ENCODE results near the gene MATN1.
A peak's percentile ranks its signal among the peaks of the same experiment; 100 is the strongest.

The MATN1 gene

GRCh38 chr1:30744060-30744756 is 20.8 kb upstream of the MATN1 start:
- no peak for DNase-seq

DNA sequence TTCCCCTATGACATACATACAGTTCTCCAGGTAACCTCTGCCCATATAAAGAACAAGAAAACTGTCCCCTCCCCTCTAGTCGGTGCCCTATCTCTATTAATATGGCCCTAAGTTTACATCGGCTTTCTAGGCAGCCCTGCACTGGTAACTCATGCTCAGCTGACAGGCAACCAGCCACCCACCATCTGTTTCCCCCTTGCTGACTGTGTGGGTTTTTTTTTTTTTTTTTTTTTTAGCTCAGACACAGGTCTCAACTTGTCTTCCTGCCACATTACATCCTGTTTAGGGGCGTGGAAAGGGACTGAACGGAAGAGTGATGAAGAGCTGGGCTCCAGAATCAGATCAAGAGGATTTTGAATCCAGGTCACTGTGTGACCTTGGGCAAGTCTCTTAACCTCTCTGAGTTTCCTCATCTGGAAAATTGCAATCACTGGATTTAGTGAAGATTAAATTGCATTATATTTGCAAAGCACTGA is 20.2 kb upstream of the MATN1 start:
- DNase-seq: peak; percentile 64

- DNase-seq: no peak
Observed at GRCh38 chr1:30742963-30743559, 19.7 kb upstream of the MATN1 start.

- DNase-seq: no peak
Observed at GRCh38 chr1:30742300-30742962, 19.0 kb upstream of the MATN1 start.

DNA sequence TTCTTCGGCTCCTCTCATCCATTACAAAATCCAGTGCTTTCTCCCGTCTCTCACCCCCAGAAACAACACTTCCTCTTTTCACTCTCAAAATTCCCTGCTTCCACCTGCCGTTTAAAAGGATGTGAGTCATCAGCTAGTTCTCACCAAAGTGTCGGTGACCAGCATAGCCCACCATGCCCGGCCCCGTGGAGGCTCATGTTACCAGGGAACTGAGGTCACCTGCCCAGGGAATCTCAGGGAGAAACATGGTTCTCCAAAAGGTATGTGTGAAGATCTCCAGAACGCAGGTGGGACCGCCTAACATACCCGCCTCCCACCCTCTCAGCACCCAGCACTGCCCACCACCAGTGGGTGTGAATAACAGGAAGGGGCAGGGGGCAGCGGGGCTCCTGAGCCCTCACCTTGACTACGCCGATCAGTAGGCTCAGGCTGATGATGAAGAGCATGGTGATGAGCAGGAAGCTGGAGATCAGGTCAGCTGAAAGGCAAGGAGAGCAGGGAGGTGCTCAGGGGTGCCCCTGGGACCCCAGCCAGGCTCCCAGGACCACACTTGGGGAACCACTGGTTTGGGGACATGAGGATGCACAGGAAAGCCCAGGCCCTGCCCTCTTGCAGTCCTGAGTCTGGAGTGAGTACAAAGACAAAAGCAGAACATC is 18.0 kb upstream of the MATN1 start:
- DNase-seq: no peak

- no peak for DNase-seq
Observed at GRCh38 chr1:30740251-30741238, 17.2 kb upstream of the MATN1 start.

DNA sequence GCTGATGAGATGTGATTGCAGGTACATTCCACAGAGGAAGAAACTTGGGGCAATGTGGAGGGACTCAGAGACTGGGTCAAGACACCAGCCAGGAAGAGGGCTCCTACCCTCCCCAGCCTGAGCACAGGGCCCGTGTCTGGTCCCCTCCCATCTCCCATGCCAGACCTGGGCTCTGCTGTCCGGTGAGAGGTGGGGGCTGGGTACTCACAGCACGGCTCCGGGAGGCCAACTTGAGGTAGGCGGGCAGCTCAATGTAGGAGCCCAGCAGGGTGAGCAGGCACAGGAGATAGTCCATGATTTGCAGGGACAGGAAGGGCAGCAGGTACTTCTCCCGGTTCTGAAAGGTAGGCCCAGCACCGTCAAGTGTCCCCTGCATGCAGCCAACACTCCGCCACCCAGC is 16.2 kb upstream of the MATN1 start:
- DNase-seq: no peak

DNA sequence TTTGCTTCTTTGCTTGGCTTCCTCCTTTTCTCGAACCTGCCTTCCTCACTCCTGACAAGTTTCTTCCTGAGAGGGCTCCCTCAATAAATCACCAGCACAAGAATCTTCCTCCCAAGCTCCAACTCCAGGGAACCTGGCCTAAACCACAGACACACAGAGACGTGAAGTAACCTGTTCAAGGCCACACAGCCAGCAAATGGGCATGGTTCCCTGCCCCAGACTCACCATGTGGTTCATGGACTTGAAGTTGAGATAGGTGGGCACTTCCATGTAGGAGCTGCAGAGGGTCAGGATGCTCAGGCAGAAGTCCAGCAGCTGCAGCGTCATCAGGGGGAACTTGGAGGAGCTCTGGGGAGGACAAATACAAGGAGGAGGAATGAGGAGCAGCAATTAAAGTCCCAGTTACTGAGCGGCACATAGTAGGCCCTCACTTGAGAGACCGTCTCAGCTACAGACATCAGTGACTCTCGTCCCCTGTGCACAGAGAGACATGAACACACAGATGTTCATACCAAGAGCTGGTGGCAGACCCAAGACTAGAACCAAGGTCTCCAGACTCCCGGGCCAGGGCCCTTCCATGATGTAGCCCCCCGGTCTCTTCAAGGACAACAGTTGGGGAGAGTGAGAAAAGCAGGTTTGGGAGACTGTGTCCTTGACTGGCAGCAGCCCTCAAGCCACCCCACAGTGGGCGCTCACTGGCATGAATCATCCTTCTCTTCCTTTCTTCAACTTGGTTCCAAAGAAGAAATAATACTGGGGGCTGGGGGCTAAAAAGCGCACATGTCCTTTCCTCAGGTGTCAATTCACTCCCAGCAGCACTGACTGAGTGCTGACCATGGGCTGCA is 15.6 kb upstream of the MATN1 start:
- DNase-seq: no peak

DNA sequence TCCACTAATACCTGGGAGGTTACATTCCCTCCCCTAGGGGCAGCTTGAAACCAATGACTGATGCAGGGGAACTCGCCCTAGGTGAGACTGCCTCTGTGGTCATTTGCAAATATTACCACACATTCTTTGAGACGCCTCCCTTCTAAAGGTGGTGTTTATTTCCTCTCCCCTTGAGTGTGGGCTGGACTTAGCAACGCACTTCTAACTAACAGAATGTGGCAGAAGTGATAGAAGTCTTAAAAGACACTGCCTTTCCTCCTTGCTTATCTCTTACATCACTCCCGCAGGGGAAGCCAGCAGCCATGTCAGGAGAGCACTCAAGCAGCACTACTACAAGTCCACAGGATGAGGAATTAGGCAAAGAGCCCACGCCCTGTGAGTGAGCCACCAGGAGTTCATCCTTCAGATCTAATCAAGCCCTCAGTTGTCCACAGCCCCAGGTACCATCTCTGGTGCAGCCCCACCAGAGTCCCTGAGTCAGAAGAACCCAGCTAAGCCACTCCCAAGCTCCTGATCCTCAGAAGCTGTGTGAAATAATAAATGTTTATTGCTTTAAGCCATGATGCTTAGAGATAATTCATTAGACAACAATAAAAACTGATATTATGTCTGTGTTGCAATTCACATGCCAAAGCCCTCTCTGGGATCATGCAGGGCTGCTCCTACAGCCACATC is 14.8 kb upstream of the MATN1 start:
- no peak for DNase-seq

- DNase-seq: no peak
Observed at GRCh38 chr1:30737357-30738039, 14.1 kb upstream of the MATN1 start.

- no peak for DNase-seq
Observed at GRCh38 chr1:30735668-30736498, 12.5 kb upstream of the MATN1 start.

GRCh38 chr1:30735124-30735523 is 11.7 kb upstream of the MATN1 start:
- DNase-seq: no peak

DNA sequence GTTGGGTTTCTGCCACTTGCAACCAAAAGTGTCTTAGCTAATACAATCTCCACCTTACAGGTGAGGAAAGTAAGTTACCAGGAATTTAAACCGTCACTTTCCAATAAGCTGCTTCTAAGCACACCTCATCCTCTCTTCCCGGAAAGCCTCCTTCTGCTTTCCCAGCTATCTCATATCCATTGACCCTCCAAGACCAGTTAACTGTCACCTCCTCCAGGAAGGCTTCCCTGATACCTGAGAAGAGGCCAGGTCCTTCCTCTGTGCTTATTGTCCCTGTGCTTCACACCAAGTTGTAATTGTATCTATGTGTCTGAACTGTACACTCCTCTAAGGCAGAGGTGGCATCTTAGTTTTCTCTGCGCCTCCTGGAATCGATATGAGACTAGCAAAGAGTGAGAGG is 11.2 kb upstream of the MATN1 start:
- DNase-seq: no peak

DNA sequence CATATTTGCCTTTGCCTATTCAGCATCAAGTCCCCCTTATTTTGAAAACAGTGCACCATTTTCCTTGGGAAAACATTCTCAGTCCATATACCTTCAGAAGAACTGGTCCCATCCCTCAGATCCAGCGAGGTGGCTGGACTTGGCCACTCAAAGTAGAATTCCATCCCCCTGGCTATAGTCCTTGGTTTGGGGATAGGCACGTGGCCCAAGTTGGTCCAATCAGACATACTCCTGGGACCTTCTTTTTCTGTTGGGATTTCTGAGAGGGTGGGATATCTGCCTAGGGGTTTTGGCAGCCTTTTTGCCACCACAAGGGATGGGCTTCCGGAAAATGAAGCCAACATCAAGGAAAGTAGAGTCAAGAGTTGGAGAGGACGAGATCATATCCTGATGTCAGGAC is 10.7 kb upstream of the MATN1 start:
- DNase-seq: no peak

GRCh38 chr1:30733493-30733892 is 10.1 kb upstream of the MATN1 start:
- DNase-seq: no peak

DNA sequence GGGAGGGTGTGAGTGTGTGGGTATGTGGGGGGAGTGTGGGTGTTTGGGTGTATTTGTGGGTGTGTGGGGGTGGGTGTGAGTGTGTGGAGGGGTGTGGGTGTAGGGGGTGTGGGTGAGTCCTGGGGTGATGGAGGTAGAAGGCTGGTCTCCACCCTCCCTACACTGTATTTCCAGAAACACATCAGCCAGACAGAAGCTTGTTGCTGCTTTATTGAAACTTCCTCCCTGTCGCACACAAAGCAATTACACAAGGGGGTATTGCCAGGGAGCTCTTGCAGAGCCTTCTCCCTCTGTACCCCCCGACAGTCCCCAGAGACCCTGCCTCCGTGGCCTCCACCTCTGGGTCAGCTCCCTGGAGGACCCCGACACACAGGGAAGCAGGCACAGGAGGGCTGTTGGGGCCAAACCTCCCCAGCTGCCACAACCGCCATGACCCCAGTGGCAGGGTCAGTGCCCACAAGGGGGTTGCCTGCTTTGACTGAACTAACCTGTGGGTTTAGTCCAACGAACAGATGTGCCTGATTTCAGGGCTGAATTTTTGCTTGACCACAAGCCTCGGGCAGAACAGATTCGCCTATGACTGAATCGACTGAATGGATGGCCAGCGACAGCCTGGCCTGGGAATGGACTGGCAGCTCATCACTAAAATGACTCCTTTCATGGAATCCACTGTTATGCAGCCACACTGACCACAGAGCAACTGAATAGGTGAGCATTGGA is 9.1 kb upstream of the MATN1 start:
- DNase-seq: peak; percentile 56

DNA sequence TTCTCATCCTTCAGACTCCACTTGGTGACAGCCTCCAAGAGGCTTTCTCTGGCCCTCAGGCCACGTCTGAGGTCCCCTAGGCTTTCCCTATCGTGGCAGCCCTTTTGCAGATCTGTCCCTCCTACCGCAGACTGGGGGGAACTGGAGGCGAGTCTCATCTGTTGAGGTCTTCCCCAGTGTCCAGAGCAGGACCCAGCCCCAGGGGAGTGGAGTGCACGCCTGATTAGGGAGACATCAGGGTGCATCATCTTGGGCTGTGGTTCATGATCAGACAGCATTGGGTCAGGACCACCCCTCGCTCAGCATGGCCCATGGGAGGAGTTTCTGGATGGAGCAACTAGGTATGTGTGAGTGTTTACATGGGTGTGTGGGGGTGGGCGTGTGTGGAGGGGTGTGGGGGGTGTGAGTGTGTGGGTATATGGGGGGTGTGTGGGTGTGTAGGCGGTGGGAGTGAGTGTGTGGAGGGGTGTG is 8.5 kb upstream of the MATN1 start:
- DNase-seq: no peak

DNA sequence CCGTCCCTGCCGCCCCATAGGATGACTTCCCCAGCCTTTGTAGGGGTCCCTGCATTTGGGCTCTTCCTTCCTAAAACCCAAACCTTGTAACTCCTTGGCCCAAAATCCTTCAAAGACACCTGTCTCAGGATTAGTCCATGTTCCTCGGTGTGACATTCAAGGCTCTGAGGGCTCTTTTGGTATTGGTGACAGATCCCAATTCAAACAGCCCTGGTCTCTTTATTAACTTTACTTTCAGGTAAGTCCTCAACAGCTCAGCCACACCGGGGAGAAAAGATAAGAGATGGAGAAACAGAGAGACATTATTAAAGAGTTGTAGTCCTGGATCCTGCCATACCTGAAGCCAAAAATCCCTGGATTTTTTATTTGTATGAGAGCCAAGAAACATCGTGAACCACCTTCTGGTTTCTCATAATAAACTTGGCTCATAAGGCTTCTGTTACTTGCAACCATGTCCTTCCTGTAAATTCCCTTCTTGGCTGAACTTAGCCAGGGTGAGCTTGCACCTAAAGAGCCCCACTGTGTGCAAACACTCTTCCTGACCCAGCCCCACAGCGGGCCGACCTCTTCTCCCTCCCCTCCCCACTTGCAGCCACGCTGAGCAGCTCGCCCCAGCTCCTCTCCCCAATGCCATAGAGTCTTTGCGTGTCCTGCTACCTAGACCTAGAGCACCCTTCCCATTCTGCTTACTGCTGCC is 7.9 kb upstream of the MATN1 start:
- no peak for DNase-seq

All from GF-D8 (cell line).